AG04450 (cell line): ENCODE data around the gene B3GNT5. TPM values are rescaled to one million over a fixed set of nuclear protein-coding genes. Genes with fewer than 3 reads are reported as not detected.

Source experiments
- CTCF ChIA-PET: fragments of 300-600, 350-600 bp; formaldehyde crosslinking; extraction: SDS; loops from one replicate; lab custom pipeline; 2022; ENCODE audit warnings: antibody characterized with exemption, inconsistent platforms; lab: Charles Lee
- POLR2A ChIA-PET: fragments of 350-600 bp; formaldehyde crosslinking; extraction: SDS; loops from one replicate; lab custom pipeline; 2021; ENCODE audit warnings: antibody characterized with exemption, inconsistent platforms; lab: Yijun Ruan, JAX
- DNase-seq: peaks from one replicate; pipeline ENCODE4 v3.0.0-alpha.2; 2011; ENCODE audit warnings: low read depth, low spot score
- H3K27ac ChIP-seq: one replicate; pipeline ENCODE4 v1.5.1; 2012; ENCODE audit warnings: low read depth, low read length, control low read depth
- H3K27me3 ChIP-seq: one replicate; pipeline ENCODE4 v1.6.0; 2012; ENCODE audit warnings: low read length; ENCODE audit not compliant: control insufficient read depth, insufficient read depth
- H3K4me3 ChIP-seq: 2 replicates; pipeline ENCODE4 v1.5.1; 2011; ENCODE audit warnings: mild to moderate bottlenecking, low read depth, low read length, control low read depth
- H3K9me3 ChIP-seq: 2 replicates; pipeline ENCODE4 v1.5.1; 2012; ENCODE audit warnings: low read length; ENCODE audit not compliant: control insufficient read depth, insufficient read depth
- polyA plus RNA-seq: library from polyadenylated mRNA; depleted of rRNA; stranded (reverse); fragments of >200 nt; gene quantifications from 2 replicates; pipeline ENCODE4 v1.2.3, GENCODE V29; 2011
- TF ChIP-seq, protein P1 (sequence below): IDR thresholded peaks from 2 replicates; pipeline ENCODE4 v1.5.1; 2011; ENCODE audit warnings: low read depth, low read length, control low read depth, inconsistent platforms

B3GNT5 gene
- polyA plus RNA-seq, 1 experiment = 2.9 TPM

DNA sequence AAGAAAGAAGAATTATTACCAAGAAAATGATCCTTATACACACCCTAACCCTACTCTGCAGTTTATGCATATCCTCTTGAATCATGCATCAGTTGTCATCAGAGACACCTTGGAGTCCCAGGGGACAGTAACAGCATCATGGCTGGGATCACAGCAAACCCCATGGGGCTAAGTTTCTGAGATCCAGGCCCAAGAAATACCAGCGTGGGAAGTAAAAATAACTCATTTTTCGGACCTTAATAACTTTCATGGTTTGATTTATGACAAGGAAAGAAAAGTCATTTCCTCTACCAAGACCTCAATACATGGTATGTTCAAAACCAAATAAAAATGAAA is 38.8 kb upstream of the B3GNT5 start:
- TF ChIP-seq, protein P1, sequence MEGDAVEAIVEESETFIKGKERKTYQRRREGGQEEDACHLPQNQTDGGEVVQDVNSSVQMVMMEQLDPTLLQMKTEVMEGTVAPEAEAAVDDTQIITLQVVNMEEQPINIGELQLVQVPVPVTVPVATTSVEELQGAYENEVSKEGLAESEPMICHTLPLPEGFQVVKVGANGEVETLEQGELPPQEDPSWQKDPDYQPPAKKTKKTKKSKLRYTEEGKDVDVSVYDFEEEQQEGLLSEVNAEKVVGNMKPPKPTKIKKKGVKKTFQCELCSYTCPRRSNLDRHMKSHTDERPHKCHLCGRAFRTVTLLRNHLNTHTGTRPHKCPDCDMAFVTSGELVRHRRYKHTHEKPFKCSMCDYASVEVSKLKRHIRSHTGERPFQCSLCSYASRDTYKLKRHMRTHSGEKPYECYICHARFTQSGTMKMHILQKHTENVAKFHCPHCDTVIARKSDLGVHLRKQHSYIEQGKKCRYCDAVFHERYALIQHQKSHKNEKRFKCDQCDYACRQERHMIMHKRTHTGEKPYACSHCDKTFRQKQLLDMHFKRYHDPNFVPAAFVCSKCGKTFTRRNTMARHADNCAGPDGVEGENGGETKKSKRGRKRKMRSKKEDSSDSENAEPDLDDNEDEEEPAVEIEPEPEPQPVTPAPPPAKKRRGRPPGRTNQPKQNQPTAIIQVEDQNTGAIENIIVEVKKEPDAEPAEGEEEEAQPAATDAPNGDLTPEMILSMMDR = no peak
- no peak overlapping the region for H3K27ac ChIP-seq
- CTCF ChIA-PET = no interaction called here
- peaks cover 9% of the 10 kb centered on the region for H3K27me3 ChIP-seq
- POLR2A ChIA-PET = no interaction called here
- no peak for DNase-seq
- H3K4me3 ChIP-seq = no peak overlapping the region
- no peaks in the 10 kb centered on the region for H3K9me3 ChIP-seq

- ChIA-PET CTCF (interaction anchor here (2.4 kb wide), 1 partner anchor 31 kb away, joined by 17 read pairs; no protein-coding TSS in a partner anchor), POLR2A (no interaction called here)
- Histone ChIP-seq H3K4me3 (no peak overlapping the region), H3K27ac (no peak overlapping the region), H3K27me3 (peaks cover 9% of the 10 kb centered on the region), H3K9me3 (no peaks in the 10 kb centered on the region)
- TF ChIP-seq, protein P1 = no peak
- DNase-seq = no peak
These were observed 37.4 kb upstream of the B3GNT5 start for GRCh38 chr3:183215591-183216202.

- CTCF ChIA-PET = no interaction called here
- no peaks in the 10 kb centered on the region for H3K9me3 ChIP-seq
These were observed 35.3 kb upstream of the B3GNT5 start for GRCh38 chr3:183217548-183218332.

DNA sequence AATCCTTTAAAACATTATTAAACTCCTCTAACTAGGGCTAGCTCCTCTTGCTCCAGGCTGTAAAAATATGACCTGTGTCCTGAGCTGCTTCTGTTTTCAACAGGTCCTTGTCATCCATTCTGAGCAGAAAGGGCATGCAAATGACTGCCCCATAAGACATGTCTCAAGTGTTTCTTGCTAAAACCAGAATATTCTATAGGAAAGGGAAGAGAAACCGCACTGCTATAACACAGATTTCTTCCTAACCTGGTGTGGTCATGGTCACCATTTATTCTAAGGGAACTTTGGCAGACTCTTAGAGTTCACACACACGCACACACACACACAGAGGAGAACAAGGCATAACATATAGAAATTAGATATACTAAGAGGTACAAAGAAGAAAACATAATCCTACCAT is 34.2 kb upstream of the B3GNT5 start:
- POLR2A ChIA-PET = no interaction called here
- DNase-seq = no peak
- Histone ChIP-seq H3K27me3 (peaks cover 2% of the 10 kb centered on the region), H3K9me3 (no peaks in the 10 kb centered on the region), H3K4me3 (no peak overlapping the region), H3K27ac (no peak overlapping the region)
- TF ChIP-seq, protein P1 = no peak
- CTCF ChIA-PET = no interaction called here

More at GRCh38 chr3:183217548-183218332, 35.3 kb upstream of the B3GNT5 start:
- POLR2A ChIA-PET = no interaction called here
- Histone ChIP-seq H3K27me3 (peaks cover 2% of the 10 kb centered on the region), H3K27ac (no peak overlapping the region), H3K4me3 (no peak overlapping the region)
- TF ChIP-seq, protein P1 = no peak
- DNase-seq = no peak

DNA sequence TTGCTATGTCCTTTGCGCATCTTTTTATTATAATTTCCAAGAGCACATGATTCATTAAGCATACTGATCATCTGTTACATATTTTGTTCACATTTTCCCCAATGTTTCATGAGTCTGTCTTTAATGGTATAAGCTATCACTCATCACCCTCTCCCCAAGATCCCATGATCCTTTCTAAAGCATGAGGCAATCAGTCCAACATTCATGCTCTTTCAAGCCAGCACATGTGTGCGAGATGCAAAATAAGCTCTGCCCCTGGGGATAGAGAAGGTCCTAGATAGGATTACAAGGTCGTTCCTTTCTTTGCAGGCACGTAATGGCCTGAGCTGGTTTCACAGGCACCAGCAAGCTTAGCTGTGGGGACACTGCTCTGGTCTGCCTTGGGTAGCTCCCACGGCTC is 32.2 kb upstream of the B3GNT5 start:
- TF ChIP-seq, protein P1 = no peak
- peaks cover 2% of the 10 kb centered on the region for H3K27me3 ChIP-seq
- no peak overlapping the region for H3K4me3 ChIP-seq
- no peaks in the 10 kb centered on the region for H3K9me3 ChIP-seq
- ChIA-PET CTCF (no interaction called here), POLR2A (no interaction called here)
- H3K27ac ChIP-seq = no peak overlapping the region
- no peak for DNase-seq
